ENCODE results near the gene TRIM8.

TRIM8 gene

GRCh38 chr10:102678068-102678400, 33.8 kb downstream of the TRIM8 start:
- no peak overlapping the region for H3K4me3 ChIP-seq (ENCODE audit: low read depth, low read length)

GRCh38 chr10:102678842-102679289, 34.6 kb downstream of the TRIM8 start:
- TF ChIP-seq CTCF (IDR thresholded peaks at IDR 0.05; ENCODE audit: low read depth, low read length) (peak; percentile 91), POLR2A (IDR thresholded peaks at IDR 0.05; ENCODE audit: extremely low read depth, insufficient read length) (no peak), MAX (IDR thresholded peaks at IDR 0.05; ENCODE audit: low read depth, low read length) (peak; percentile 83), MYC (IDR thresholded peaks at IDR 0.05; ENCODE audit: low read depth, low read length) (no peak)
- no peak overlapping the region for H3K4me3 ChIP-seq (ENCODE audit: low read depth, low read length)
- peak; percentile 77 for DNase-seq (ENCODE audit: low read depth)

More at GRCh38 chr10:102678068-102678400, 33.8 kb downstream of the TRIM8 start:
- DNase-seq (ENCODE audit: low read depth), result no peak
- TF ChIP-seq MYC (IDR thresholded peaks at IDR 0.05; ENCODE audit: low read depth, low read length) (no peak), POLR2A (IDR thresholded peaks at IDR 0.05; ENCODE audit: extremely low read depth, insufficient read length) (no peak), MAX (IDR thresholded peaks at IDR 0.05; ENCODE audit: low read depth, low read length) (no peak), CTCF (IDR thresholded peaks at IDR 0.05; ENCODE audit: low read depth, low read length) (no peak)

GRCh38 chr10:102679596-102679995, 35.3 kb downstream of the TRIM8 start:
- no peak for TF ChIP-seq MAX (IDR thresholded peaks at IDR 0.05; ENCODE audit: low read depth, low read length)
- TF ChIP-seq POLR2A (IDR thresholded peaks at IDR 0.05; ENCODE audit: extremely low read depth, insufficient read length), result no peak
- TF ChIP-seq MYC (IDR thresholded peaks at IDR 0.05; ENCODE audit: low read depth, low read length), result no peak
- TF ChIP-seq CTCF (IDR thresholded peaks at IDR 0.05; ENCODE audit: low read depth, low read length), result no peak
- H3K4me3 ChIP-seq (ENCODE audit: low read depth, low read length), result no peak overlapping the region
- DNase-seq (ENCODE audit: low read depth), result no peak

GRCh38 chr10:102681696-102682095, 37.4 kb downstream of the TRIM8 start:
- TF ChIP-seq POLR2A (IDR thresholded peaks at IDR 0.05; ENCODE audit: extremely low read depth, insufficient read length) (no peak), CTCF (IDR thresholded peaks at IDR 0.05; ENCODE audit: low read depth, low read length) (no peak), MAX (IDR thresholded peaks at IDR 0.05; ENCODE audit: low read depth, low read length) (no peak), MYC (IDR thresholded peaks at IDR 0.05; ENCODE audit: low read depth, low read length) (no peak)
- no peak for DNase-seq (ENCODE audit: low read depth)
- no peak overlapping the region for H3K4me3 ChIP-seq (ENCODE audit: low read depth, low read length)

GRCh38 chr10:102682416-102682815, 38.1 kb downstream of the TRIM8 start:
- TF ChIP-seq CTCF (IDR thresholded peaks at IDR 0.05; ENCODE audit: low read depth, low read length) (no peak), MAX (IDR thresholded peaks at IDR 0.05; ENCODE audit: low read depth, low read length) (no peak), POLR2A (IDR thresholded peaks at IDR 0.05; ENCODE audit: extremely low read depth, insufficient read length) (no peak), MYC (IDR thresholded peaks at IDR 0.05; ENCODE audit: low read depth, low read length) (no peak)
- DNase-seq (ENCODE audit: low read depth), result no peak
- H3K4me3 ChIP-seq (ENCODE audit: low read depth, low read length), result no peak overlapping the region

GRCh38 chr10:102682981-102683380, 38.7 kb downstream of the TRIM8 start:
- DNase-seq (ENCODE audit: low read depth), result no peak
- H3K4me3 ChIP-seq (ENCODE audit: low read depth, low read length), result no peak overlapping the region
- no peak for TF ChIP-seq MYC (IDR thresholded peaks at IDR 0.05; ENCODE audit: low read depth, low read length)
- no peak for TF ChIP-seq POLR2A (IDR thresholded peaks at IDR 0.05; ENCODE audit: extremely low read depth, insufficient read length)
- no peak for TF ChIP-seq MAX (IDR thresholded peaks at IDR 0.05; ENCODE audit: low read depth, low read length)

Data from NB4 (cell line).